Jurkat, Clone E6-1 (cell line): ENCODE data around the gene RASGRP4.

Experiments
- DNase-seq: peaks from one replicate; pipeline ENCODE4 v3.0.0-alpha.2; 2011; ENCODE audit warnings: low read depth, low spot score
- H3K4me3 ChIP-seq: 2 replicates; pipeline ENCODE4 v1.5.1; 2011; ENCODE audit warnings: mild to moderate bottlenecking, low read length, control low read depth, moderate library complexity

The RASGRP4 gene

GRCh38 chr19:38359242-38360021, 66.6 kb downstream of the RASGRP4 start:
- no peak overlapping the region for H3K4me3 ChIP-seq
- DNase-seq = no peak
